Prostate gland (tissue), 2 donors: Measurements from ENCODE around the gene EFR3B. TPM values are rescaled to one million over a fixed set of nuclear protein-coding genes. Genes with fewer than 3 reads are reported as not detected.

Experiments
- DNase-seq: peaks from one replicate; pipeline ENCODE4 v3.0.0-alpha.2; 2019; ENCODE audit warnings: low spot score
- H3K27ac ChIP-seq, 2 donors: fragments of 200-600 bp; sonication (generic); 2 replicates each; pipeline ENCODE4 v1.5.1; 2017 to 2019
- H3K27me3 ChIP-seq: fragments of 200-600 bp; sonication (generic); replicated peaks from 2 replicates; pipeline ENCODE4 v1.5.1; 2019; ENCODE audit not compliant: insufficient read depth
- H3K36me3 ChIP-seq, 2 donors: fragments of 200-600 bp; sonication (generic); 1 replicate in 1 of 2; 2 replicates in 1 of 2; pipeline versions ENCODE4 v1.5.1 to v1.8.1; 2017 to 2019
- H3K4me1 ChIP-seq: fragments of 200-600 bp; sonication (generic); replicated peaks from 2 replicates; pipeline ENCODE4 v1.5.1; 2019
- H3K4me3 ChIP-seq, 2 donors: fragments of 200-600 bp; sonication (generic); 2 replicates each; pipeline ENCODE4 v1.5.1; 2017 to 2019
- H3K9me3 ChIP-seq: fragments of 200-600 bp; sonication (generic); 2 replicates; pipeline ENCODE4 v1.5.1; 2017
- CTCF ChIP-seq, 4 experiments: fragments of 200-600 bp in 2 of 4; fragments of 450-650 bp in 2 of 4; sonication (generic) in 2 of 4; IDR thresholded peaks; 1 replicate in 3 of 4; 2 replicates in 1 of 4; pipeline ENCODE4 v1.5.1; 2016 to 2019; ENCODE audit warnings: antibody characterized with exemption in 4 of 4, mild to moderate bottlenecking in 2 of 4, moderate library complexity in 2 of 4
- POLR2A ChIP-seq: fragments of 450-650 bp; IDR thresholded peaks from one replicate; pipeline ENCODE4 v1.6.1; 2016; ENCODE audit warnings: antibody characterized with exemption, mild to moderate bottlenecking
- POLR2AphosphoS5 ChIP-seq: sonication (generic); formaldehyde crosslinking; IDR thresholded peaks from one replicate; pipeline ENCODE4 v1.6.1; 2017; ENCODE audit warnings: antibody characterized with exemption
- WGBS: methylation state at CpG from one replicate; pipeline ENCODE4 v1.1.5; 2018; 5-methylcytosine and 5-hydroxymethylcytosine counted together
- intact Hi-C: fragments of 100-400 bp; cut with DNase I; formaldehyde crosslinking; loops from one replicate; pipeline ENCODE4 v1.14.2; 2022
- total RNA-seq, 2 donors: library from RNA; depleted of rRNA; stranded (reverse); fragments of >200 nt; gene quantifications; one replicate each; pipeline ENCODE4 v1.1.0, GENCODE V29; 2016

EFR3B gene
- total RNA-seq, 2 donors from 2014 or later, result 0.14 to 1.6 TPM

GRCh38 chr2:25197336-25198208 lies 155.7 kb downstream of the EFR3B start:
- no peak overlapping the region for H3K27ac ChIP-seq
- no peak for DNase-seq
- 52% methylated on average over 12 of the region's 12 CpGs for WGBS

GRCh38 chr2:25198209-25198525 lies 156.3 kb downstream of the EFR3B start:
- TF ChIP-seq CTCF (IDR thresholded peaks at IDR 0.05) (no peak), POLR2A (no peak), POLR2AphosphoS5 (no peak)
- Histone ChIP-seq H3K27ac (no peak overlapping the region), H3K4me1 (peaks cover 5% of the 10 kb centered on the region), H3K27me3 (no peaks in the 10 kb centered on the region), H3K36me3 (no peaks in the 10 kb centered on the region), H3K9me3 (no peaks in the 10 kb centered on the region), H3K4me3 (no peak overlapping the region)
- intact Hi-C loops, result loop anchor here (10.0 kb wide), 1 partner anchor 223 kb away; the partner anchor contains the start of gene DNAJC27
- DNase-seq, result no peak
- 36% methylated on average over 4 of the region's 4 CpGs for WGBS

More at GRCh38 chr2:25197336-25198208, 155.7 kb downstream of the EFR3B start:
- intact Hi-C loops, result loop anchor here (10.0 kb wide), 1 partner anchor 223 kb away; the partner anchor contains the start of gene DNAJC27
- TF ChIP-seq POLR2AphosphoS5 (no peak), CTCF (IDR thresholded peaks at IDR 0.05) (no peak), POLR2A (no peak)
- Histone ChIP-seq H3K36me3 (no peaks in the 10 kb centered on the region), H3K4me3 (no peak overlapping the region), H3K27me3 (no peaks in the 10 kb centered on the region), H3K4me1 (peaks cover 5% of the 10 kb centered on the region), H3K9me3 (no peaks in the 10 kb centered on the region)

- Histone ChIP-seq H3K27me3 (no peaks in the 10 kb centered on the region), H3K4me3 (no peak overlapping the region), H3K36me3 (no peaks in the 10 kb centered on the region), H3K27ac (no peak overlapping the region), H3K4me1 (peaks cover 5% of the 10 kb centered on the region), H3K9me3 (no peaks in the 10 kb centered on the region)
- 27% methylated on average over 5 of the region's 5 CpGs for WGBS
- no peak for DNase-seq
- no peak for TF ChIP-seq POLR2AphosphoS5
- TF ChIP-seq POLR2A, result no peak
- no peak for TF ChIP-seq CTCF (IDR thresholded peaks at IDR 0.05)
- intact Hi-C loops, result loop anchor here (10.0 kb wide), 1 partner anchor 224 kb away; the partner anchor contains the start of gene DNAJC27
Observed at GRCh38 chr2:25198576-25198975, 156.7 kb downstream of the EFR3B start.

DNA sequence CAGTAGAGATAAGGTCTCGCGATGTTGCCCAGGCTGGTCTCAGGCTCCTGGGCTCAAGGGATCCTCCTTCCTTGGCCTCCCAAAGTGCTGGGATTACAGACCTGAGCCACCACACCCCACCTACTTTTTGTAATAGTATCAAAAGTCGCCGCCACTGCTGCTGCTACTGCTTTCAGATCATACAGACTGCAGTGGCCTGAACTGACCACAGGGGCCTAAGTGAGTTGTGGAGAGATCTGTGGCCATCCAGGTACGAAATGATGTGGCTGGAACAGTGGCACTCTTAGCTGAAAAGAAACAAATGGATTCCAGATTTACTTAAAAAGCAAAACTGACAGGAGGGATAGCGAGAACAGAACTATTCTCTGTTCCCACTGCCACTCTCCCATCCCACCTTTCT lies 159.4 kb downstream of the EFR3B start:
- Histone ChIP-seq H3K9me3 (no peaks in the 10 kb centered on the region), H3K4me1 (peaks cover 5% of the 10 kb centered on the region), H3K36me3 (no peaks in the 10 kb centered on the region), H3K27ac (no peak overlapping the region), H3K27me3 (no peaks in the 10 kb centered on the region), H3K4me3 (no peak overlapping the region)
- TF ChIP-seq POLR2A (no peak), CTCF (IDR thresholded peaks at IDR 0.05) (no peak), POLR2AphosphoS5 (no peak)
- intact Hi-C loops, result no loop called here
- WGBS, result 87% methylated on average over 6 of the region's 6 CpGs
- DNase-seq, result no peak

DNA sequence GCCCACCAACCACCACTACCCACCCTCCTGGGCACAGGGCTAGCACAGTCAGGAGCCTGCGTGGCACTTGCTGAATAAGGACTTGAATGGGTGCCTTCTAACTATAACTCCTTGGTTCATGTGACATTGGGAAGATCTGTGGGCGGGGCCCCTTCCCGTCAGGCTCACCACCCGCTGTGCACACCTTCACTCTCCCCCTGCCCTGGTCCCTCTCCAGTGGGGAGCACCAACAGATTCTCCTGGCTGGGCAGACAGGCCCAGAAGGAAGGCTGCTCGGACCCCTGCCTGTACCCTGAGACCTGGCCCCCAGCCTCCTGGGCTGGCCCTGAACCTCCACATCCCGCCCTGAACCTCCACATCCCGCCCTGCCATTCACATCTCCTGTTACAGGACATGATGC lies 159.9 kb downstream of the EFR3B start:
- no peak overlapping the region for H3K4me3 ChIP-seq
- WGBS, result 84% methylated on average over 6 of the region's 7 CpGs
- peaks cover 5% of the 10 kb centered on the region for H3K4me1 ChIP-seq
- no peak overlapping the region for H3K27ac ChIP-seq
- no peaks in the 10 kb centered on the region for H3K36me3 ChIP-seq
- no peaks in the 10 kb centered on the region for H3K27me3 ChIP-seq
- DNase-seq, result no peak
- no peaks in the 10 kb centered on the region for H3K9me3 ChIP-seq
- intact Hi-C loops, result no loop called here
- TF ChIP-seq POLR2AphosphoS5 (no peak), CTCF (IDR thresholded peaks at IDR 0.05) (no peak), POLR2A (no peak)
